HS-27A (cell line): ENCODE data around the gene CBX7.

Experiments
- DNase-seq: peaks from one replicate; pipeline ENCODE4 v3.0.0-alpha.2; 2012; ENCODE audit warnings: low read depth, missing footprints

Gene CBX7

GRCh38 chr22:39147335-39148025 lies 5.0 kb downstream of the CBX7 start:
- DNase-seq: no peak

DNA sequence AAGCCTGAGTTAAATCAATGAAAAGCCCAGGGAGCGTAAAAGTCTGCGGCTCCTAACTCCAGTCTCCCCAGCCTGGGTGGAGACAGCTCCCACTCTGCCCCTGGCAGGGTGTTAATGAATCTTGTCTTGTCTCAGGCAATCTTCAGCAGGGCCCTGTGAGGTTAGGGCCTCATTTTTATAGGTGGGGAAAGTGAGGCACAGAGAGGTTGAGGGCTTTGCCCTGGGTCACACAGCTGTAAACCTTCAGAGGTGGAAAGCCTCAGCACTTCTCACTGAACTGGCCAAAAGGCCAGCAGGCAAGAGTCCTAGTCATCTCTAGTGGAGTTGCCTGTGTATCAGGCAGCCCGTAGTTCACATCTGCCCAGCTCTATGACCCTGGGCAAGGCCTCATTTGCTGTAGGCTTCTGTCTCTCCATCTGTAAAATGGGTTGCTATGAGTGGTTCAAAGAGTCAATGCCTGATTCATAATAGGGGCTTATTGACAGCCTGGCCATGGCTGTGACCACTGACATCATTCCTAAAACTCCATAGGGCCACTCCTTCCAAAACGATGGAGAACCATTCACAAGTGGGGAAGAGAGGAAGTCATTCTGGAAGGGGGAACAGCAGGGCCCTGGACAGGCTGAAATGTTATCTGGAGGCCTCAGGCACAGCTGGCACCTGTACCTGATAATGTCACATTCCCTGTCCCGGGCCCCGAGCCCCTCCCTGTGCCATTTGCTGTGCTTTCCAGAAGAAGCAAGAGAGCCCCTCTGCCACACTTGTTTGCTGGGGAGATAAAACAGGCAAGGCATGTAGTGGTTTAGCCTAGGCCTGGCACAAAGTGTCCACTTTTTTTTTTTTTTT lies 6.0 kb downstream of the CBX7 start:
- DNase-seq: no peak

- no peak for DNase-seq
These were observed 8.2 kb downstream of the CBX7 start for GRCh38 chr22:39144101-39144767.

DNA sequence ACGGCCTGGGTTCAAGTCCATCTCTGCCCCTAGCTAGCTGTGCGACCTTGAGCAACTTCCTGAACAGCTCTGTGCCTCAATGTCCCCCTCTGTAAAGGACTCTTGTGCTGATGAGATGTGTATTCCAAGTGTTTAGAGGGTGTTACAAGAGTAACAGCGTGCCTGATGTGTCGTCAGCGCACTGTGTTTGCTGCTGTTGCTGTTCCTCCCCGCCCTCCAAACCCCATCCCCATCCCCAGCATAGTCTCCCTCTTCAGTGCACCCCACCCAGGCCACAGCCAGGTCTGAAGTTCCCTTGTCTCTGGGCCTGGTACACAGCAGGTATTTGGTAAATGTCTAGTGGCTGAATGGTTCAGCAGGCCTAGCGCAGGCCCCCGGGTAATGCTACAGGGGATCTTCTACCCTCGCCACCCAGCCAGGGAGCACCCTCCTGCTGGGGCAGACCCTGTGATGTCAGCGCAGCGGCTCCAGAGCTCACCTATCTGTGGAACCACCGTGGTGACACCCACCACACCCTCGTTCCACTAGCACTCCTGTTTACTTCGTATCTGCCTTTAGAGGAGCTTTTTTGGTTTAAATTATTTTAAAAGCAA lies 10.3 kb downstream of the CBX7 start:
- DNase-seq: no peak

DNA sequence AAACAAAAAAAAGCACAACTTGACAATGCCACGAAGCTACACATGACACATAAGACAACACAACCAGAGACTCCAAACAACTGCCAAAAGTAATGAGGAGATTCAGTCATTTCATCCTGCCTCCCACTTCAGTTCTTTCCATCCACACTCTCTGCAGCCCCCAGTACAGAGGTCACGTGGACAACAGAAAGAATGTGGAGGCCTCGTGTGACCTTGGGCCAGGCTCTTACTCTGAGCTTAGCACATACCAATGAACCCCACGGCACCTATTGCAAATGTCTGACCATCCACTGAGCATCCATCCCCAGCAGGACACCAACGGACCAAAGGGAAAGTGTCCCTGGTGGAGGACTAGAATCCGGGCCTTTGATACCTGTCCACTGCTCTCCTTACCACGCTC lies 12.5 kb downstream of the CBX7 start:
- DNase-seq: no peak

GRCh38 chr22:39138357-39138997 lies 14.0 kb downstream of the CBX7 start:
- no peak for DNase-seq

DNA sequence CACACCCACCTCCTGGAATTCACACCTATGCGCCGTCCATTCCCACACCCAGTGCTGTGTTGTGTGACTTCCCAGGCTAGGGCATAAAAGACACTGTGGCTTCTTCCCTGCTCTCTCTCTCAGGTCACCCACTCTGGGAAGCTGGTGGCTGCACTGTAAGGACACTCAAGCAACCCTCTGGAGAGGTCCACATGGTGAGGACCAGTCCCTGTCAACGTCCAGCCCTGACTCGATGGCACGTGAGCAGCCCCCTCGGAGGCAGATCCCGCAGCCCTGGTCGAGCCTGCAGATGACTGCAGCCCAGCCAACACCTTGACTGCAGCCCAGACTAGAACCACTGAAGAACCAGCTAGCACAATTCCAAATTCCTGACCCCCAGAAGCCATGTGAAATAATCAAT lies 16.2 kb downstream of the CBX7 start:
- no peak for DNase-seq

GRCh38 chr22:39135092-39135896 lies 17.2 kb downstream of the CBX7 start:
- no peak for DNase-seq

DNA sequence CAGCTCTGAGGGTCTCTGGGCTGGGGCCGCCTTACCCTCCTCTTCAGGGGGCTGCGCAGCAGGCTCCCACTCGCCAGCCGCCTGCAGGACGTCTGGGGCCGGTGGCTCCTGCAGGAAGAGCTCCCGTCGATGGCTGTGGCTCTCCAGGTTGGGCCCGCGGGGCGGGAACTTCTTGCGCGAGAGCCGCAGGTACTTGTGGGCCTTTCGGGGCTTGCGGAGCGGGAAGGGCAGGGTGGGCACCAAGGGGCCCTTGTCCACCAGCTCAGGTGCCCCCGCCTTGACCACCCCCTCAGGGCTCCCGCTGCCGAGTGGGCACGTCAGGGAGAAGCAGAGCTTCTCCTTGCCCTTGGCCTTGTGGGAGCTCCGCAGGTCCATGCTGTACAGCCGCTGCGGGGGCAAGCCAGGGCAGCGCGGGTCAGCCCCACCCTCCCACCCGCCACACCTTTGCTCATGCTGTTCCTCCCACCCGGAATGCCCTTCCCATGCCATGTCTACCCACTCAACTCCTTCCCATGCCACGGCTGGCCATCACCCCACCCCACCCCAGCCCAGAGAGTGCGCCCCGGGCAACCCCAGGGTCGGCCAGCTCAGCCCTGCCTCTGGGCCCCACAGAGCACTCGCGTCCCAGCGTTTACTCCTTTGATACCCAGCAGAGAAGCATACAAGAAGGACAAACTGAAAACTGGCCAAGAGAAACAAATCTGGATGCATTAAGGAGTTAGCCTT lies 18.0 kb downstream of the CBX7 start:
- DNase-seq: no peak

DNA sequence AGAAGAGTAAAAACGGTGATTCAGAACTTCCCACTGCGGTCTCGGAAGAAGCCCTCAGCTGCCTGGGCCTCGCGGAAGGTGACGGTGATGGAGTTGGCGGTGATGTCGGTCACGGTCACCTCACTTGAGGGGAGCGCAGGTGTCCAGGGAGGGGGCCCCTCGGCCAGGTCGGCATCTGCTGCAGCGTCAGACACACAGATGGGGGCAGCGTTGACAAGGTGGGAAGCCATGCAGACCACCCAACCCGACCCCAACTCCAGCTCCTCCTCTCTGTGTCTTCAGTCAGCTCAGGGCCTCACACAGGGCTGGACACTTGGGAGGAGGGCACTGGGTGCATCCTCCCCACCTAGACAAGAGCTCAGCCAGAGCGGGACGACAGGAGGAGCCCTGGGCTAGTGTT lies 18.6 kb downstream of the CBX7 start:
- DNase-seq: no peak

- no peak for DNase-seq
These were observed 19.5 kb downstream of the CBX7 start for GRCh38 chr22:39132871-39133524.

DNA sequence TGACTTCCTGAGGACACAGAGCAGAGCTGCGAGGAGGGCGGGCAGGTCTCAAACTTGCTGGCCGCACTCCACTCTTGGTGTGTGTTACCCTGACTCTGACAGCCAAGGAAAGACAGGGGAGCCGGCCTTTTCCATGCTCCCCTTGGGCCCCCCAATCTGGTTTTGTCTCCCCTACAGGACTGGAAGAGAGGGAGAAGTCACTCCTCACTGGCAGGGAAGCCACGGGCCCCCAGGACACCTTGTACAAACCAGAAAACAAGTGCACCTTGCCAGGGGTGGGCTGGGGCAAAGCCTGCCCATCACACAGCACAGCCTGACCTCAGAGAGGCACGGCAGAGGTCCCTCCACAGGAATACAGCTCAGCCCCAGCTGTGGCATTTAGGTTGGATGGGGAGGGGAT lies 20.2 kb downstream of the CBX7 start:
- DNase-seq: no peak

DNA sequence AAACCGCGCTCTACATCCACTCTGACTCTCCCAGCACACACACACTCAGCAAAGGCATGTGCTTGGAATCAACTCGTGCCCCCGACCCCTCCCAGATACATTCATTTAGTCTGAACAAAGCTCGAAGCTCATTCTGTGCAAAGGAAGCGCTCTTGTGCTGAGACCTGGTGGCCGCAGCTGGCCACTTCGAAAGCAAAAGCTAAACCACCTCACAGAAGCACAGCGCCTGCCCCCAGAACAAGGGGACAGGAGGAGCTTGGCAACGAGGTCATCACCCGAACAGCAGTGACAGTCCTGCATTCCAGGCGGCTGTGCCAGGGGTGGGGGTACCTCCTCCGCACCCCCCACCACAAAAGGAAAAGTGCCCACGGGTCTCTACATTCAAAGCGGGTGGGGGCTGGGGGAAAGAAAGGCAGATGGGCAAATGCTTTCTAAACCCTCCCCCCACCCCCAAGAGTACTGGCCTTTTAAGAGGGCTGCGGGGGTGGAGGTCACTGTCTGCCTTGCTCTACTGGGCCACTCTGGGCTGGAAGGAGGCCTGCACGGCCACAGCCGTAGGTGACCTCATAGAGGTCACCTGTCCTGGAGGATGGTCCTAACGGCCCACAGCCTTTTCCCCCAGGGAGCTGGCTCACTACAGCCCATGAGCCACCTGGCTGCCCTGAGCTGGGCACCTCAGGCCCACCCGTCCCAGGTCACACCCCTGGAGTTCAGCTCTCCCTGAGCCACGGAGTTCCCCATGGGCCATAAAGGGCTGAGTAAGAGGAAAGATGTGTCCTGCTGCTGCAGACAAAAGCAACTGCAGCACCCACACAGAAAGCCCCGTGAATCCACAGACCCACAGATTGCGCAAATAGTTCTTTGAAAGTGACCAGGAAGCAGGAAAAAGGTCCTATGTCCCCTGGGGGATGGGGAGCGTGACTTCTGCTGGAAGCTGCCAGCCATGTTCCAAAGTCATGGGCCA lies 21.3 kb downstream of the CBX7 start:
- DNase-seq: no peak

DNA sequence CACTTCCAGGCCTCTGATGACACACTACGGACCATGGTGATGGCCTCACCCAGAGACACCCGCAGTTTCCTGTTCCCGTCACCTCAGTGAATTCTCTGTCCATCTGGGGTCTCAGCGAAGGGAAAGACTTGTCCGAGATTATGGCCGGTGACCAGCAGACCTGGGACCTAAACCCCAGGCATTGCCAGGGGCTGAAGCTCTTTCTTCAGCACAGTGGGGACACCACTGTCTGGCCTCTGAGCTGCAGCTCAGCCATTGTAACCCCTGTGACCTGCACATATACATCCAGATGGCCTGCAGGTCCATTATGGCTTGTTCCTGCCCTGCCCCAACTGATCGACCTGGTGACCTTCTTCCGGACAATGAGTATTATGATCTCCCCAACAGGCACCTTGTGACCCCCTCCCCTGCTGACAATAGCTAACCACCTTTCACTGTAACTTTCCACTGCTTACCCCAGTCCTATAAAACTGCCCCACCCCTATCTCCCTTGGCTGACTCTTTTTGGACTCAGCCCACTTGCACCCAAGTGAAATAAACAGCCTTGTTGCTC lies 22.3 kb downstream of the CBX7 start:
- no peak for DNase-seq

DNA sequence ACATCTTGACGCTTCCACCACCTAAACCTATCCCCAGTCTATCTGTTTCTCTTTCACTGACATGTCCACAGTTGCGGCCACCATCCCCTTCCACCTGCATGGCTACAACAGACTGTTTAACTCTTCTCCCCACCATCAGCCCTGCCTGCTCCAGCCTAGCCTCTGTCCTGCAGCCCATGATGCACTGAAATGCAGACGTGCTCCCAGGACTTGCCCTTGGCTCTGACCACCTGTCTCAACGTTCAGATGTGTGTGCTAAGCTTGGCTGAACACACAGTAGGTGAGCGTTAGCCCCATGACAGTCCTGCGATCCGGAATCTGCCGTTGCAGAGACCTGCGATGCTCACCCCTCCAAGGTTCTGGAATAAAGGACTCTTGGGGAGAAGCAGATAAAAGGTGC lies 22.7 kb downstream of the CBX7 start:
- DNase-seq: no peak

- no peak for DNase-seq
These were observed 23.4 kb downstream of the CBX7 start for GRCh38 chr22:39129081-39129480.

DNA sequence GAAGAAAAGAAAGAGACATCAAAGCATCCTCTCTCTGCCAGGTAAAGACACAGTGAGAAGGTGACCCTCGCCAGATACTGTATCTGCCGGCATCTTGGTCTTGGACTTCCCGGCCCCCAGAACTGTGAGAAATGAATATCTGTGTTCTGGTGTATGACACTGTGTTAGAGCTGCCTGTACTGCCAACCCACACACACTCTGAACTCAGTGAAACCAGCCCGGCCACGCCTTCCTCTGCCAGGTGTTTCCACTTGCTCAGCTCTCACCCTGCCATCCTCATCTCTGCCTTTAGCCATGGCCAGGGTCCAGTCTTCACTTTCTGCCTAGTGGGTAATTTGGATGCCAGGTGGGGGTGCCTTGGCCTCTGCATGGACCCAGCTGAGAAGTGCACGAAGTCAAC lies 24.0 kb downstream of the CBX7 start:
- DNase-seq: no peak

DNA sequence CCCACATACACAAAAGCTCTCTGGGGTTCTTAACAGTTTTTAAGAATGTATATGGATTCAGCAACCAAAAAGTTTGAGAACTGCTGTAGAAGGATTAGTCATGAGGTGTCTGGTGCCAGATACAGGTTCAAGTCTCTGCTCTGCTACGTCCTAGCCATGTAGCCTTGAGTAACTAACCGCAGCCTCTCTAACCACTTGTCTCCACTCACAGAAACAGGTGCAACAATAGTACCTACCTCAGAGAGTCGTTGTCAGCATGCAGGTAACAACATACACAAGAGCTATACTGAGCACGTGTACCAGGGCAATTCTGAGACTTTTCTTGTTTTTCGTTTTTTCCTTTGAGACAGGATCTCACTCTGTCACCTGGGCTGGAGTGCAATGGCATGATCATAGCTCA lies 26.9 kb downstream of the CBX7 start:
- no peak for DNase-seq
